Measurements from ENCODE around the gene PIP5K1C.
"Not testable (repeated sequence)": the region's sequence is repeated elsewhere in the genome, so short reads cannot be mapped to it uniquely, and the experiment has no call there.

The PIP5K1C gene

GRCh38 chr19:3667037-3667638, 33.1 kb downstream of the PIP5K1C start:
- no peak for DNase-seq (ENCODE audit: low read depth in 2 of 2)
- H3K4me3 ChIP-seq (replicated peaks in 1 of 2; ENCODE audit: low read depth in 2 of 2, low read length in 2 of 2), result no peak overlapping the region
- TF ChIP-seq, protein P1, sequence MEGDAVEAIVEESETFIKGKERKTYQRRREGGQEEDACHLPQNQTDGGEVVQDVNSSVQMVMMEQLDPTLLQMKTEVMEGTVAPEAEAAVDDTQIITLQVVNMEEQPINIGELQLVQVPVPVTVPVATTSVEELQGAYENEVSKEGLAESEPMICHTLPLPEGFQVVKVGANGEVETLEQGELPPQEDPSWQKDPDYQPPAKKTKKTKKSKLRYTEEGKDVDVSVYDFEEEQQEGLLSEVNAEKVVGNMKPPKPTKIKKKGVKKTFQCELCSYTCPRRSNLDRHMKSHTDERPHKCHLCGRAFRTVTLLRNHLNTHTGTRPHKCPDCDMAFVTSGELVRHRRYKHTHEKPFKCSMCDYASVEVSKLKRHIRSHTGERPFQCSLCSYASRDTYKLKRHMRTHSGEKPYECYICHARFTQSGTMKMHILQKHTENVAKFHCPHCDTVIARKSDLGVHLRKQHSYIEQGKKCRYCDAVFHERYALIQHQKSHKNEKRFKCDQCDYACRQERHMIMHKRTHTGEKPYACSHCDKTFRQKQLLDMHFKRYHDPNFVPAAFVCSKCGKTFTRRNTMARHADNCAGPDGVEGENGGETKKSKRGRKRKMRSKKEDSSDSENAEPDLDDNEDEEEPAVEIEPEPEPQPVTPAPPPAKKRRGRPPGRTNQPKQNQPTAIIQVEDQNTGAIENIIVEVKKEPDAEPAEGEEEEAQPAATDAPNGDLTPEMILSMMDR (IDR thresholded peaks at IDR 0.05; ENCODE audit: low read depth, low read length), result no peak

GRCh38 chr19:3666545-3666856, 33.8 kb downstream of the PIP5K1C start:
- not testable (repeated sequence) for DNase-seq (ENCODE audit: low read depth in 2 of 2); H3K4me3 ChIP-seq (replicated peaks in 1 of 2; ENCODE audit: low read depth in 2 of 2, low read length in 2 of 2)

- peak; percentile 37 to 39 for DNase-seq (ENCODE audit: low read depth in 2 of 2)
- no peak overlapping the region for H3K4me3 ChIP-seq (replicated peaks in 1 of 2; ENCODE audit: low read depth in 2 of 2, low read length in 2 of 2)
- TF ChIP-seq, protein P1 (IDR thresholded peaks at IDR 0.05; ENCODE audit: low read depth, low read length), result peak; percentile 85
Measured at GRCh38 chr19:3665681-3666544, 34.4 kb downstream of the PIP5K1C start.

DNA sequence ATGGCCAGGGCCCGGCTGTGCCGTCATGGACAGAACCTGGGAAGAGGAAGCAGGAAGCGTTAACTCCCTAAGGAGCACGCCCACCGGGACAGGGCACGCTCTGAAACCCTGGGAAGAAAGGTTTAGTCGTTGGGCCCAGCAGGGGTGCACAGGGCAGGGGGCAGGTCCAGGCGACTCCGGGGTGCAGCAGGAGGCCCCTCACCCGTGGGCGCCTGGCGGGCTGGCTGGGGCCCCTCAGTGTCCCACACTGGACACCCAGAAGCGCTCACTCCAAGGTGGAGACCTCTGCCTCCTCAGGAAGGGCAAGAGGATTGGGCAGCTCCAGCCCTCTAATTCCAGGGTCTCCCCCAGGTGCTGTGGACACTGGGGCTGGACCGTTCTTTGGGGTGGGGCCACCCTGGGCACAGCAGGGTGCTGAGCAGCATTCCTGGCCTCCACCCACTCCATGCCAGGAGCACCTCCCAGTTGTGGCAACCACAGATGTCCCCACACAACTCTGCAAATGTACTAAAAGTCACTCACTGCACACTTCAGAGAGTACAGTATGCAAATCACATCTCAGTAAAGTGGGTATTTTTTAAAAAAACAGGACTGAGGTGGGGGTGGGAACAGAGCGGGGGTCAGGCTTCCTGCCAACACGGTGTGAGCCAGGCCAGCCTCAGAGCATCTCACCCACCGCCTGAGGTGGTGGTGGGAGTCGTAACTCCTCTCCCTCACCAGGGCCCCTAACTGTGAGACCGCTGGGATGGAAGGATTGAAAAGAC, 35.2 kb downstream of the PIP5K1C start:
- H3K4me3 ChIP-seq (replicated peaks in 1 of 2; ENCODE audit: low read depth in 2 of 2, low read length in 2 of 2), result no peak overlapping the region
- TF ChIP-seq, protein P1 (IDR thresholded peaks at IDR 0.05; ENCODE audit: low read depth, low read length), result no peak

GRCh38 chr19:3663838-3664237, 36.4 kb downstream of the PIP5K1C start:
- TF ChIP-seq, protein P1 (IDR thresholded peaks at IDR 0.05; ENCODE audit: low read depth, low read length), result no peak
- H3K4me3 ChIP-seq (replicated peaks in 1 of 2; ENCODE audit: low read depth in 2 of 2, low read length in 2 of 2), result no peak overlapping the region

More for the DNA sequence above, 35.2 kb downstream of the PIP5K1C start:
- DNase-seq (ENCODE audit: low read depth in 2 of 2), result no peak

GRCh38 chr19:3661284-3662238, 38.7 kb downstream of the PIP5K1C start:
- TF ChIP-seq, protein P1 (IDR thresholded peaks at IDR 0.05; ENCODE audit: low read depth, low read length), result no peak
- DNase-seq (ENCODE audit: low read depth in 2 of 2), result no peak
- no peak overlapping the region for H3K4me3 ChIP-seq (replicated peaks in 1 of 2; ENCODE audit: low read depth in 2 of 2, low read length in 2 of 2)

More at GRCh38 chr19:3663838-3664237, 36.4 kb downstream of the PIP5K1C start:
- DNase-seq (ENCODE audit: low read depth in 2 of 2), result no peak

Data from cardiac fibroblast (primary cell).